Pancreas (tissue), 8 donors: ENCODE data around the gene RDH12. TPM values are rescaled to one million over a fixed set of nuclear protein-coding genes. Genes with fewer than 3 reads are reported as not detected.

Source experiments
- polyA plus RNA-seq, 2 donors: library from polyadenylated mRNA; stranded (reverse); fragments of 200-250 nt; gene quantifications; one replicate each; pipeline ENCODE4 v1.2.3, GENCODE V29; 2013
- total RNA-seq, 6 donors: library from RNA; stranded (reverse); fragmentation: NEBNext Ultra II Directional in 4 of 6; extraction: Animal tissue kit (Norgen Biotek cat#: 25700) in 4 of 6; gene quantifications; one replicate each; pipeline versions ENCODE4 v1.2.1 to v1.2.4, GENCODE V29; 2021 to 2023
- donor health status: healthy with polysubstance abuse.
- donor health status: DM: no; HTN: no; CAD: no; lungs with moderate emphysema.
- donor health status: DM: no; HTN: no; CAD: no.
- donor health status: Bipolar disorder and iron deficiency.
- donor health status: DM: yes; HTN: yes; CAD: no.
- donor health status: DM: no; HTN: no; CAD: no.
- donor health status: DM: no; HTN: no; CAD: no.
- donor health status: DM: yes; HTN: yes; CAD: no.

Gene RDH12
- total and polyA plus RNA-seq, 8 donors, result 1.0 to 2.5 (median 1.5) TPM

Other genes with a start within 250 kb of the RDH12 start
- 1 to 10 TPM; 2.2 to 7.5 (median 5.1) TPM for gene TMEM229B, start 213.2 kb upstream of the RDH12 start, total RNA-seq
- gene TMEM229B, start 213.2 kb upstream of the RDH12 start, polyA plus RNA-seq, result 1 to 10 TPM; 1.9 to 2.9 TPM
- gene PLEKHH1, start 168.6 kb upstream of the RDH12 start, total RNA-seq, result 10 to 100 TPM; 15.0 to 24.6 (median 21.9) TPM
- 10 to 100 TPM; 24.5 to 48.8 TPM for gene PLEKHH1, start 168.6 kb upstream of the RDH12 start, polyA plus RNA-seq
- 10 to 100 TPM; 11.5 to 21.8 (median 13.7) TPM for gene PIGH, start 101.6 kb upstream of the RDH12 start, total RNA-seq
- gene PIGH, start 101.6 kb upstream of the RDH12 start, polyA plus RNA-seq, result 10 to 100 TPM; 14.2 to 27.4 TPM
- 1 to 10 TPM; 1.2 to 2.8 (median 1.4) TPM for gene ARG2, start 82.0 kb upstream of the RDH12 start, total RNA-seq
- gene ARG2, start 82.0 kb upstream of the RDH12 start, polyA plus RNA-seq, result 10 to 100 TPM in 1 of 2 donors, 1 to 10 TPM in 1; 3.5 to 15.0 TPM
- 10 to 100 TPM; 48.0 to 73.3 (median 54.5) TPM for gene VTI1B, start 27.3 kb upstream of the RDH12 start, total RNA-seq
- gene VTI1B, start 27.3 kb upstream of the RDH12 start, polyA plus RNA-seq, result 10 to 100 TPM; 40.9 to 46.3 TPM
- 10 to 100 TPM; 14.0 to 37.0 (median 21.7) TPM for gene RDH11, start 6.1 kb upstream of the RDH12 start, total RNA-seq
- gene RDH11, start 6.1 kb upstream of the RDH12 start, polyA plus RNA-seq, result 10 to 100 TPM; 18.4 to 40.3 TPM
- 10 to 100 TPM in 1 of 6 donors, 1 to 10 TPM in 5; 5.7 to 16.0 (median 8.8) TPM for gene ZFYVE26, start 114.7 kb downstream of the RDH12 start, total RNA-seq
- 1 to 10 TPM; 5.5 to 6.0 TPM for gene ZFYVE26, start 114.7 kb downstream of the RDH12 start, polyA plus RNA-seq
- 10 to 100 TPM in 1 of 6 donors, 1 to 10 TPM in 5; 3.8 to 17.3 (median 7.1) TPM for gene RAD51B, start 117.9 kb downstream of the RDH12 start, total RNA-seq
- gene RAD51B, start 117.9 kb downstream of the RDH12 start, polyA plus RNA-seq, result 1 to 10 TPM; 1.1 to 3.0 TPM